HG03521 (cell line): ENCODE data around the gene TAC3.
"Not testable (repeated sequence)": the region's sequence is repeated elsewhere in the genome, so short reads cannot be mapped to it uniquely, and the experiment has no call there.

Source experiments
- ATAC-seq: cut with Tn5 transposase; IDR thresholded peaks from one replicate; pipeline ENCODE4 v1.9.1; 2021; ENCODE audit warnings: mild to moderate bottlenecking, moderate library complexity; ENCODE audit not compliant: unreplicated experiment

TAC3 gene

GRCh38 chr12:57016348-57016747, at the start of gene TAC3:
Gene TAC3 (minus strand): TSS chr12:57016529. CDS start chr12:57015797, 732 bp downstream.
- no peak for ATAC-seq

GRCh38 chr12:57063991-57064685, 47.8 kb upstream of the TAC3 start:
- peak; percentile 79 for ATAC-seq

GRCh38 chr12:57058454-57058853, 42.1 kb upstream of the TAC3 start:
- no peak for ATAC-seq

GRCh38 chr12:57057067-57057751, 40.9 kb upstream of the TAC3 start:
- no peak for ATAC-seq

GRCh38 chr12:57055824-57056223, 39.5 kb upstream of the TAC3 start:
- no peak for ATAC-seq

GRCh38 chr12:57053901-57054300, 37.6 kb upstream of the TAC3 start:
- not testable (repeated sequence) for ATAC-seq

GRCh38 chr12:57053146-57053545, 36.8 kb upstream of the TAC3 start:
- not testable (repeated sequence) for ATAC-seq

GRCh38 chr12:57051011-57051410, 34.7 kb upstream of the TAC3 start:
- ATAC-seq: no peak

GRCh38 chr12:57049890-57050289, 33.6 kb upstream of the TAC3 start, which contains the start of gene MYO1A:
Gene MYO1A (minus strand): TSS chr12:57050129. CDS start chr12:57048323, 1,806 bp downstream.
- no peak for ATAC-seq

GRCh38 chr12:57049119-57049446, 32.8 kb upstream of the TAC3 start:
- ATAC-seq: no peak

- no peak for ATAC-seq
These were observed 32.2 kb upstream of the TAC3 start for GRCh38 chr12:57048423-57049118.

- ATAC-seq: no peak
These were observed 31.7 kb upstream of the TAC3 start for GRCh38 chr12:57047981-57048380.

- ATAC-seq: no peak
These were observed 30.9 kb upstream of the TAC3 start for GRCh38 chr12:57046947-57047890.

- no peak for ATAC-seq
These were observed 29.9 kb upstream of the TAC3 start for GRCh38 chr12:57046086-57046791.

- no peak for ATAC-seq
These were observed 28.6 kb upstream of the TAC3 start for GRCh38 chr12:57044889-57045288.

GRCh38 chr12:57044468-57044867, 28.1 kb upstream of the TAC3 start:
- ATAC-seq: no peak

GRCh38 chr12:57042695-57043094, 26.4 kb upstream of the TAC3 start:
- ATAC-seq: no peak

- ATAC-seq: no peak
These were observed 24.4 kb upstream of the TAC3 start for GRCh38 chr12:57040750-57041149.

GRCh38 chr12:57040211-57040610, 23.9 kb upstream of the TAC3 start:
- ATAC-seq: no peak
